ENCODE results near the gene TNS3.
"Not testable (repeated sequence)": the region's sequence is repeated elsewhere in the genome, so short reads cannot be mapped to it uniquely, and the experiment has no call there.

The TNS3 gene

DNA sequence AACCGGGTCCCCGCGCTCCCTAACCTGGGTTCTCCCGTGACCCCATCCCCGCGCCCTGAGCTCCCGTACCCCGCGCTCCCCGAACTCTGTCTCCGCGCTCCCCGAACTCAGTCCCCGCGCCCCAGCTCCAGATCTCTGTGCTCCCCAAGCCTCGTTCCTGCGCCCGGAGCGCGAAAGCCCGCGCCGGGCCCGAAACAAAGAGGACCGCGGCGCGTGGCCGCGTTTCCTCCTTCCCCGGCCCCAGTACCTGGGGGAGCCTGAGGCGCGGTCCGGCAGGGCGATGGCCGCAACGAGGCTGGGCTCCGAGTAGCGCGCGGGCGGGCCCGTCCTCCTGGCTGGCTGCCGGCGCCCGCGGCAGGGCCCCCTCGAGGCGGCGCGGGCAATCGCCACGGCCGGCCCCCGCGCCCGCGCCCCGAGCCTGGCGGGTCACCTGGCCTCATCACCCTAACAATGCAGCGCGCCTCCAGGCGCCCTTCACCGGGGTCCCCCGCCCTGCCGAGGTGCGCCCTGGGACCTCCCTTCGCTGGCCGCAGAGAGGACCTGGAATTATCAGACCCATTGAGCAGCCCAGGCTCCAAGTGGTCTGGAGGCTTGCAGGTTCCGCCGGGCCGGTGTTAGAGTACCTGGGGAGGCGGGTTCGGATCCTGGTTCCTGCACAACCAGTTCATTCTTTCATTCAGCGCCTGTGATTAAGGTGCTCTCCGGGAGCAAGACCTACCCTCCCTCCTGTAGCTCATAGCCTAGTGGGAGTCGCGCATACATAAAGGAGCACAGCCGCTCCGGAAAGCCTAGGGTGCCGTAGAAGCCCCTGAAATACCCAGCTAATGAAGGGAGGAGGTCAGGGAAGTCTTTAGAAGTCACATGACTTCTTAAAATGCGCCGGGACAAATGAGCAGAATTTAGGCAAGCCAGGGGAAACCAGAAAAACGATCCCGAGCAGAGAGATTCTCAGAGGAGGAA lies at the start of gene TNS3:
Gene TNS3, minus strand, starts transcription at position 308 of the 960 bp plus-strand sequence. CDS start 142,475 bp downstream, outside the sequence.
- DNase-seq (ENCODE audit: low read depth) = peak; percentile 74

DNA sequence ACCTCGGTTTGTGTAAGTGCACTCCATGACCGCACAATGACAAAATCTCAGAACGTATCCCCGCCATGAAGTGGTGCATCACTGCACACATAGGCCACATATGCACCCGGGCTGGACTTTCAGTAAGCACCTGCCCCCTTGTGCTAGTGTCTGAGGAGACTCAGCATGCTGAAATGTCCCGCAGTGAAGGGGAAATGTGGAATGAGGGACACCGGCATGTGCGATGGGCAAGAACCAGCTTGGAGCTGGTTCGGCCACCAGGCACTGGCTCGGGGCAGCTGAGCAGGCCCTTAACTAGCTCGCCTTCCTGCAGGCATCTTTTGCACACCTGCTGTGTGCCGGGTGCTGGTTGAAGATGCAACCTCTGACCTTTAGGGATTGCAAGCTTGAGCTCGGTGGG lies 49.8 kb upstream of the TNS3 start:
- DNase-seq (ENCODE audit: low read depth) = no peak

DNA sequence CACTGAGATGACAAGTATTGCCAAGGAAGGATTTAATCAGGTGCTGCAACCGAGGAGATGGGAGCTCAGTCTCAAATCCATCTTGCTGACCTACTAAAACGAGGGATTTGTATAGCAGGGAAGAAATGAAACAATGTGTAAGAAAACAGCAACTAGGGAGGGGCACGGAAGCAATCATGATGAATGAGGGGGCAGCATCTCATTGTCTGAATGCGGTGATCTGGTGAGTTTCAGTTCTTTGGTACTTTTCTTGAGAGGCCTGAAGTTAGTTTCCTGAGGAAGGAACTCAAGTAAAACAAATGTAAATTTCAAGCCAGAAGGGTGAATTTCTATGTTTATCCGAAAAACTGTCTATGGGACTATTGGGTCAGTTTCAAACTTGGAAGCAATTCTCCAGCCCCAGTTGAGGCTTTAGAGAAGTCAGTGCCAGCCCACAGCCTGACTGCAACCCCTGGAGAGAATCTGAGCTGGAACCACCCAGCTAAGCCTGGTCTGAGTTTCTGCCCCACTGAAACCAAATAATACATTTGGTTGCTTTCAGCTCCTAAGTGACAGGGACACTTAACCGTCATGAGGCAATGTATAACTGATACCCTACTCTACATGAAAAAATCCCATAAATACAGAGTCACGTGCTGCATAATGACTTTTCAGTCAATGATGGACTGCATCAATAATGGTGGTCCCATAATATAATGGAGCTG lies 45.8 kb upstream of the TNS3 start:
- DNase-seq (ENCODE audit: low read depth) = no peak

DNA sequence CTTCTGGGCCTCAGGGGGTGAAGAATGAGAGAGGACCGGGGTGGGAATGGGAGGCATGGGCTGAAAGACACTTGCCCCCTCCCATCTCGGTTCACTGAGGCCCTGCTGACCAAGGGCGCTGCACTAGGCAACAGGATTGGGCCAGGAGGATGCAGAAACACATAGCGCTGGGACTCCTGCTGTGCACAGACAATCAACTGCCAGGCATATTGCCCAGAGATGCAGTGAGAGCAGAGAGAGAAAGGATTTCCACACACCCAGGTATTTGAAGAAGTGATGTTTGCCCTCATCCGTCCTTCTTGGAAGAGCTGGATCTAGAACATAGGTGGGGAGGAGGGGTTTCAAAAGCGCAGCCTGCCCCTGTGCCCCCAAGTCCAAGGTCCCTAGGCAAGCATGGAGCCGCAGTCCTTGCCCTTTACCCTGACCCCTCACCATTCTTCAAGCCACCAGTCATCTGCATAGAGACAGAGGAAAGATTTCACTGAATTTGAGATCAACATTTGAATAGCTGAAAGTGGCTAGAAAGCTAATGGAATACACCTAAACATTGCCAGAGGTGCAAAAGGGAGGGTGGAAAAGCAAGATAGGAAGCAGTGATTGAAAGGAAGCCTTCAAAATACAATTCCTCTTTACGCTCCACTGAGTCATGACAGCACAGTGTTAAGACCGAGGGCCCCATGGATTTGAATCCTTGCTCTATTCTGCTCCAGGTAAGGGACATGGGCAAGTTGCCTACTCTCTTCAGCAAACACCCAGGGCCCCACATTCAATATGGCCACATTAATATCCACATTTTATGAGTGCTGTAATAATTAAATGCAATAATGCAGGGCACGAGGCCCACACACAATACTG lies 44.2 kb upstream of the TNS3 start:
- no peak for DNase-seq (ENCODE audit: low read depth)

DNA sequence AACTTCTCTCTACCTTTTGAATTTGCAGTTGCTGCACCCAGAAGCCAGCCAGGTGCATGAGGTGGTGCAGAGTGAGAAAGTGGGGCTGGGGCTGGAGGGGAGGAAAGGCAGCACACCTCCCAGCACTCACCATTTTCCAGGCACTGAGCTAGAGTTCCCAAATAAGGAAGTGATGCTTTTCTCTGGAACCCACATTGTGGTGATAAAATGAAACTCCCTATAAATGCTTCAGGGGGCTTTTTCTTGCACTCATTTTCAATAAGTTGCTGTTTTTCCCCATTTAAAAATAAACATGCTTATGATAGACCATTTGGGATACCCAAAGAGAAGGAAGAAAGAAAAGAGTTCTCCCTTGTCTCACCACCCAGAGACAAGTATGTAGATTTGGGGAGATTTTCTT lies 42.8 kb upstream of the TNS3 start:
- no peak for DNase-seq (ENCODE audit: low read depth)

DNA sequence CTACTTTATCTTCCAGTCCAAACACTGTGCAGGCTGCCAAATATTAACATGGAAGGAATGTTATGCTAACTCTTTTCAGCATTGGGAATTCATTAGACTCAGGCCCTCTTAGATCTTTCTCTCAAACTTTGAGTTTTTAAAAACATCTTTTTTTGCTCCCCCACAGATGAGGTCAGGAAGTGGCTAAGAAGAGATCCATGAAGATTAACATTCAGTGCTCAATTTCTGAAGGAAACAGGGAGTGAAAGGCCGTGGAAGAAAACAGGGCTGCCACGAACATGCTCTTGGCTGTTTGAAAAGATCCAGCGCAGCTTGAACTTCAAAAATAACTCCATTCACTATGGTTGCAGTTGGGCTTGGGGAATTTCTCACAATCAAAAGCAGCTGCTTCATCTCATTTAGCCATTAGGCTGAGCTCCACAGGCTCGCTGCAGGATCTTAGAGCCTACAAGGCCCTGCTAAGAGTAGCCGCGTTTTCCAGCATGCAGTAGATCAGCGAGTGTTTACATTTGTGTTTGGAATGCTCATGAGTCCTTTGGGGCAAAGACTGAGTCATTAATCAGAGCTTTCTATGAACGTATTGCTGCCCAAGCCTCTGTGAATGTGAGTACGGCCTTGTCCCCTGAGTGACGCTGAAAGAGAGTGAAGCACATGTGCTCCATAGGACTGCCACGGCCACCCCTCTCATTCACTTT lies 41.2 kb upstream of the TNS3 start:
- peak; percentile 90 for DNase-seq (ENCODE audit: low read depth)

DNA sequence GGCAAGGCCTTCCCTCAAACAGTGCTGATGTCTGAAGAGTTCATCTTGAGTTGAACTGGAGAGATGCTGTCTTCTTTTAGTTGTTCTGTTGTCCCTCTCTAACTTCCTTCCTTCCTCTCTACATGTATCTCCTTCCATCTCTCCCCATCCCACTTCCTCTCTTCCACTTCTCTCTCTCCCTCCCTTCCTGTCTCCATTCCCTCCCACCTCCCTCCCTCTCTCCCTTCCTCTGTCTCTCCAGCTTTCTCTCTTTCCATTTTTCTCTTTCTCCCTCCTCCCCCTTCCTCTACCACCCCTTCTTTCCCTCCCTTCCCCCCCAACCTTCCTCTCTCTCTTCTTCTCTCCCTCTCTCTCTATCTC lies 40.7 kb upstream of the TNS3 start:
- DNase-seq (ENCODE audit: low read depth) = peak; percentile 10

DNA sequence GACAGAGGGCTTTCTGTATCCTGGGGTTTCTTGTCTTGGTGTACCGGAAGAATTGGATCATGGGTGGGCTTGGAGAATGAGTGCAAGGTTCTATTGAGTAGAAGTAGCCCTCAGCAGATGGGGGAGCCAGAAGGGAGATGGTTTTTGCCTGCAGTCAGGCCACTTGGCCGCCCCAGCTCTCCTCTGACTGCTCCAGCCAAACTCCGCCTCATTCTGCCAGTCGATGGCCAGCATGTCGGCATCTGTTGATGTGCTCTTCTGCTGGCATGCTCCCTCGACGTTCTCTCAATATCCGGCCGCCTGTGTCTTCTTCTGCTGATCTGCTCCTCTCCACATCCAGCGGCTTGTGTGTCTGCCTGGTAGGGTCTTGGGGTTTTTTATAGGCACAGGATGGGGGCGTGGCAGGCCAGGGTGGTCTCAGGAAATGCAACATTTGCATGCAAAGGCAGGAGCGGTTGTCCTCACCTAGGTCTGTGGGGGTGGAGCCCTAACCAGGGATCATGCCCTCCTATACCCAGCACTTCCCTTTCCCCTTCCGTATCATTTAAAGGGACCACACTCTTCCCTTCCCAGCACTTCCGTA lies 40.2 kb upstream of the TNS3 start:
- DNase-seq (ENCODE audit: low read depth) = no peak

DNA sequence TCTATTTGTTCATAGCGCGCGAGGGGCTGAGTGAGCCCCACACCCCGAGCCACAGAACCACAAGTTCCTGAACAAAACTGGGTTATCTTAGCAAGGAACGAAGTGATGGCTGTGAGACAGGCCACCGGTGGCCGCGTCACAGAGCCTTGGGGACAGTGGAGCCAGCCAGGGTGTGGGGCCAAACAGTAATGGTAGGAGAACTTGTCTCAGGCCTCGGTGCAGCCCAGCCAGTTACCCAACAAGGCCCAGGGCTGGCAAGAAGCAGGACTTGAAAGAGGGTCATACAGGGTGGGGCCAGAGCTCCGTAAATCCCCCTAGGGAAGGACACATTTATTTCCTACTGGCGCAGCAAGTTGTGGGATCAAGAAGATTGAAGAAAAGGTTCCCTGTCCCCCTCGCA lies 39.4 kb upstream of the TNS3 start:
- DNase-seq (ENCODE audit: low read depth) = no peak

DNA sequence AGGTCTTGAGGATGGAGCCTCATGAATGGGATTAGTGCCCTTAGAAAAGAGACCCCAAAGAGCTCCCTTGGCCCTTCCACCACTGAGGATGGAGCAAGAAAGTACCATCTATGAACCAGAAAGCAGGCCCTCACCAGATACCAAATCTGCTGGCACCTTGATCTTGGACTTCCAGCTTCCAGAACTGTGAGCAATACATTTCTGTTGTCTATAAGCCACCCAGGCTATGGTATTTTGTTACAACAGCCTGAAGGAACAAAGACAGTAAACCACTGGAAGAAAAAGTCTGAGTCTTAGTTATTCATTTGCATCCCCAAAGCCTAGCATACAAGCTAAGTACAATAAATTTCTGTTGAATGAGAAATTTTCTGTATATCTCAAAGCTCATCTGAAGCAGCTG lies 37.9 kb upstream of the TNS3 start:
- no peak for DNase-seq (ENCODE audit: low read depth)

DNA sequence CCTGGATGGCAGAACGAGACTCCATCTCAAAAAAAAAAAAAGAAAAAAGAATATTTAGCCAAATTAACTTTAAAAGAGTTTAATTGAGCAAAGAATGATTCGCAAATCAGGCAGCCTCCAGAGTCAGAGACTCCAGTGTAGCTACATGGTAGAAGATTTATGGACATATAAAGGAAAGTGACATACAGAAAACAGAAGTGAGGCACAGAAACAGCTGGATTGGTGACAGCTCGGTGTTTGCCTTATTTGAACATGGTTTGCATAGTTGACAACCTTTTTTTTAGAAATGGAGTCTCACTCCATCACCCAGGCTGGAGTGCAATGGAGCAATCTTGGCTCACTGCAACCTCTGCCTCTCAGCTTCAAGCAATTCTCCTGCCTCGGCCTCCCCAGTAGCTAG lies 35.2 kb upstream of the TNS3 start:
- DNase-seq (ENCODE audit: low read depth) = no peak

DNA sequence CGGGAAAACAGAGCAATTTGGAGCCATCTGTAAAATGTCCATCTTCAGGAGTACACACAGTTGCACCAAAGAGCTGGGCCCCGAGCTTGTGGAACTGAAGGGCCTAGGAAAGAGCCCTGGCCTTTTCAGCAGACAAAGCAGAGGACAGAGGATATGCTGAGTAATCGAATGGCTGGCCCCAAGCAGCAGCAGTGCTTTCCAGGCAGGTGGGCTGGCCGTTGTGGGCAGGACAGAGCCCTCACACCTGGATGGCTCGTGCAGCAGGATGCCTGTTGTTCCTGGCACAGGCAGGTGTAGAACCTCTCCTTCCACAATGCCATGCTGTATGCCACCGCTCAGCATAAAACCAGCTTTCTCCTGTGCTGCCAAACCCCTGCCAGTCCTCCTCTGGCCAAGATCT lies 32.5 kb upstream of the TNS3 start:
- no peak for DNase-seq (ENCODE audit: low read depth)

DNA sequence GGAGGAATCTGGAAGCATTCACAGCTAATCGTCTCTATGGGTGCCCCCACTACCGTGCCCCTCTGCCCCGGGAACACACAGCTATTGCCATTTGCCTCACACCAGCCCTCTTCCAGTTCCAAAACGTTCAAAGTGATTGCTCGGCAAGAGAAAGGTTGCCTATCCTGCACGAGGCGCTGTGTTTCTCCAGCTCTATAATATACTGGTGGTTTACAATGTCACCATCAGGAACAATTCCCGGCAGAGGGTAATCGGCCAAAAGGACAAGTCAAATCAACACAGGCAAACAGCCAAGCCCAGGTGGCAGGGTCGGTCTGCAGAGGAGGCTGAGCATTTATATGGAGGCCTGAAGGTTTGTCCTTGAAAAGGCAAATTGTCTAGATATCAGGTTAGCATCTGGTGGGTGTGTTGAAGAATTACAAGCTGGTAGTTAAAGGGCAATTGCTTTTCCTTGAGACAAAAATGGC lies 29.2 kb upstream of the TNS3 start:
- no peak for DNase-seq (ENCODE audit: low read depth)

DNA sequence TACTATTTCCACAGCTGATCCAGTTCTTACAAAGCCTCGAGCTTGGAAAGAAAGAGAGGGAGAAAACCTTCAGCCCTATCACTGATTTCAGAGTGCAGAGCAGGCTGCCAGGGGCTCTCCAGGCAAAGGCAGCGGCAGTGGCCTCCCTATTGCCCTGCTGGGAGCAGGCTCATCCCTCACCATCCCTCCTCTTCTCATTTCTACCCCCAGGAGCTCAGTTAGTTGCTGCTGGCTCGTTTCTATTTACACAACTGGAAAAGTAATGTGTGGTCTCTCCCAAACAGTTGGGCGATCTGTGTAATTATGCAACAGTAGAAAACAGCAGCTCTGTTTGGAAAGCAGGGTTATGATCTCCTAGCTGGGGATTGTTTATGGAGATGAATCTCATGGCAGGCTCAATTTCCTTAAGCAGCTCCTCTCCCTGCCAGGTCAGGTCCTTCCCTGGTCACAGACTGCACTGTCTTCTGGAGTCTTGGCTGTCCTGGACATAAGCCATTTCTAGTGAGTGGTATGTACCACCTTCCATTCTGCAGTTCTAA lies 28.7 kb upstream of the TNS3 start:
- no peak for DNase-seq (ENCODE audit: low read depth)

DNA sequence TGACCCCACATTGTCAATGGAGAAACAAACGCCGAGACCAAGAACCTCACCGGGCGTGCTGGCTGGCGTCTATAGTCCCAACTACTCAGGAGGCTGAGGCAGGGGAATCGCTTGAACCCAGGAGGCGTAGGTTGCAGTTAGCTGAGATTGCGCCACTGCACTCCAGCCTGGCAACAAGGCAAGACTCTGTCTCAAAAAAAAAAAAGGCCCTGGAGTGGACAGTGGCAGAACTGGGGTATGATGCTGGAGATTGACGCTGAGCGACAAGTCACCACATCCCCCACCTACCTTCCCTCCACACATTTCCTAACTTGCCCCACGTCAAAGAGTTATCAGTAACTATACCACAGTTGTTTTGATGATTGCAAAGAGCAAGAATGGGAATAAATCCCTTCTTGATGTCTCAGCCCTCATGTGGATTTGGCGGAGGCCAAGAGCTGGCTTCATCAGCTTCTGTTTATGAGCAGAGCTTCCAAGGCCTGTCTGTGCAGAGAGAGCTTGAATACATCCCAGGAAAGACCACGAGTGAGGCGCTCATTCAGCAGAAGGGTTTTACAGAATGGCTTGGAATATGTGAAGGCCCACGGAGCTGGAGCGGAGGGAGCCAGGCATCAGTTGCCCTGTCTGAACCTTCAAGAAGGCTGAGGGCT lies 28.0 kb upstream of the TNS3 start:
- DNase-seq (ENCODE audit: low read depth) = no peak

DNA sequence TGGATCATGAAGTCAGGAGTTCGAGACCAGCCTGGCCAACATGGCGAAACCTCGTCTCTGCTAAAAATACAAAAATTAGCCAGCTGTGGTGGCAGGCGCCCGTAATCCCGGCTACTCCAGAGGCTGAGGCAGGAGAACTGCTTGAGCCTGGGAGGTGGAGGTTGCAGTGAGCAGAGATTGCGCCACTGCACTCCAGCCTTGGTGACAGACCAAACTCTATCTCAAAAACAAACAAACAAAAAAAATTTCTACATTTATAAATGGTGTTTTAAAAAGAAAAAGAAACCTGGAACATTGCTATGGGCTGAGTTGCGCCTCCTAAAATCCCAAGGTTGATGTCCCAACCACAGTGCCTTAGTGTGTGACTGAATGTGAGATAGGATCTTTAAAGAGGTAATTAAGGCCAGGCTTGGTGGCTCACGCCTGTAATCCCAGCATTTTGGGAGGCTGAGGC lies 24.7 kb upstream of the TNS3 start:
- DNase-seq (ENCODE audit: low read depth) = not testable (repeated sequence)

DNA sequence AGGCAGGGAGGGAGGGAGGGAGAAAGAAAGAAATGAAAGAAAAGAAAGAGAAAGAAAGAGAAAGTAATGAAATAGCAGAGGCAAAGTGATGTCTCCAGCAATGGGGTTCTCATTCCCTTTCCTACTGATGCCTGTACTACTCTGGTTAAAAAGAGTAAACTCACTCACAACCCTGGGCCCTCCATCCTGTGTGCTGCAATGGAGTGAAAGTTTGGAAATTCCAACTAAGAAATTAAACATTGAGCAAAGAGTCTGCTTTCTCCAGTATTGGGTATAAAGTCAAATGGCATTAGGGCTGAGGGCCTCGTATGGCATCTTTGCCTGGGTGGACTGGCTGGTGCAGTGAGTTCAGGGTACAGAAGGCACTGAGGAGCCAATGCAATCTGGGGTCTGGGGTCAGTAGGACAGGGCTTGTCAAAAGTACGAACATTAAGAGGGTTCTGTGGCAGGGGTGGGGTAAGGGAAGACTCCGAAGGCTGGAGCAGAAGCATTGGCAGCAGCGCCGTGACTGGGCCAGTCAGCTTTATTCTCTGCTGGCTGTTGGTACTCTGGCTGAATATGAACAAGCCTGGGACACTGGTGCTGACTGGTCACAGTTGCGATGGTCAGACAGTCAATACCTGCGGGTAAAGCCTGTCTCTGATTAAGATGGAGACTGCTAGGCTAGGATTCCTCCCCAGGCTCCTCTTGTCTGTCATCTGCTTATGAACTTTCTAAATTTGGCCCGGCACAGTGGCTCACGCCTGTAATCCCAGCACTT lies 24.1 kb upstream of the TNS3 start:
- no peak for DNase-seq (ENCODE audit: low read depth)

DNA sequence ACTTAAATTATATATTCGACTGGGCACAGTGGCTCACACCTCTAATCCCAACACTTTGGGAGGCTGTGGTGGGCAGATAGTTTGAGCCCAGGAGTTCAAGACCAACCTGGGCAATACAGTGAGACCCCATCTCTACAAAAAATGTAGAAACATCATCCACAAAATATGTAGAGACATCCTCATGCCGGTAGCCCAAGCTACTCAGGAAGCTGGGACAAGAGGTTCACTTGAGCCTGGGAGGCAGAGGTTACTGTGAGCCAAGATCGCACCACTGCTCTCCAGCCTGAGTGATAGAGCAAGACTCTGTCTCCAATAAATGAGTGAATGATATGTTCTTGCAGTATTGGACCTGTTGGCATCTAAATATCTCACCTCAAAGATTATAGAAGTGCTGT lies 22.6 kb upstream of the TNS3 start:
- no peak for DNase-seq (ENCODE audit: low read depth)

DNA sequence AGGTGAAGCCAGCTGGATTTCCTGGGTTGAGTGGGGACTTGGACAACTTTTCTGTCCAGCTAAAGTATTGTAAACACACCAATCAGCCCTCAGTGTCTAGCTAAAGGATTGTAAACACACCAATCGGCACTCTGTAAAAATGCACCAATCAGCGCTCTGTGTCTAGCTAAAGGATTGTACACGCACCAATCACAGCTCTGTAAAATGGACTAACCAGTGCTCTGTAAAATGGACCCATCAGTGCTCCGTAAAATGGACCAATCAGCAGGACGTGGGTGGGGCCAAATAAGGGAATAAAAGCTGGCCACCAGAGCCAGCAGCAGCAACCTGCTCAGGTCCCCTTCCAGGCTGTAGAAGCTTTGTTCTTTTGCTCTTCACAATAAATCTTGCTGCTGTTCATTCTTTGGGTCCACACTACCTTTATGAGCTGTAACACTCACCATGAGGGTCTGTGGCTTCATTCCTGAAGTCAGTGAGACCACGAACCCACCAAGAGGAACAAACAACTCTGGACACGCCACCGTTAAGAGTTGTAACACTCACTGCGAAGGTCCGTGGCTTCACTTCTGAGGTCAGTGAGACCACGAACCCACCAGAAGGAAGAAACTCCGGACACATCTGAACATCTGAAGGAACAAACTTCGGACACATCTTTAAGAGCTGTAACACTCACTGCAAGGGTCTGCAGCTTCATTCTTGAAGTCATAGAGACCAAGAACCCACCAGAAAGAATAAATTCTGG lies 21.8 kb upstream of the TNS3 start:
- DNase-seq (ENCODE audit: low read depth) = not testable (repeated sequence)
